ENCODE data around the gene DAP3.

DAP3 gene

GRCh38 chr1:155769257-155769656 is 80.4 kb downstream of the DAP3 start:
- Histone ChIP-seq H3K36me3 (ENCODE audit: insufficient read depth, low read length) (peaks cover 90% of the 10 kb centered on the region), H3K4me1 (ENCODE audit: insufficient read depth, low read length) (no peaks in the 10 kb centered on the region), H4K20me1 (ENCODE audit: insufficient read depth, low read length) (no peaks in the 10 kb centered on the region), H3K27ac (ENCODE audit: low read length) (no peak overlapping the region), H3K4me2 (ENCODE audit: insufficient read depth, low read length) (no peak overlapping the region), H3K9me3 (ENCODE audit: insufficient read depth, low read length, severe bottlenecking) (no peaks in the 10 kb centered on the region), H3K9ac (ENCODE audit: low read depth, low read length) (no peak overlapping the region), H3K27me3 (ENCODE audit: insufficient read depth, low read length, poor library complexity) (no peaks in the 10 kb centered on the region), H3K79me2 (ENCODE audit: insufficient read depth, low read length) (no peaks in the 10 kb centered on the region), H3K4me3 (ENCODE audit: low read depth in 1 of 2, low read length in 2 of 2) (no peak overlapping the region), H2AFZ (ENCODE audit: low read depth, low read length) (no peak overlapping the region)
- DNase-seq: no peak
- TF ChIP-seq CTCF (IDR thresholded peaks at IDR 0.05; ENCODE audit: borderline replicate concordance, extremely low read depth, low read length, poor library complexity, severe bottlenecking) (no peak), EZH2 (IDR thresholded peaks at IDR 0.05; ENCODE audit: borderline replicate concordance, low read depth, low read length, severe bottlenecking) (no peak)
- ATAC-seq (ENCODE audit: insufficient read depth, low read depth): no peak

GRCh38 chr1:155773221-155773620 is 84.3 kb downstream of the DAP3 start:
- no peak for TF ChIP-seq EZH2 (IDR thresholded peaks at IDR 0.05; ENCODE audit: borderline replicate concordance, low read depth, low read length, severe bottlenecking)
- no peak for TF ChIP-seq CTCF (IDR thresholded peaks at IDR 0.05; ENCODE audit: borderline replicate concordance, extremely low read depth, low read length, poor library complexity, severe bottlenecking)
- H3K9me3 ChIP-seq (ENCODE audit: insufficient read depth, low read length, severe bottlenecking): no peaks in the 10 kb centered on the region
- no peaks in the 10 kb centered on the region for H3K79me2 ChIP-seq (ENCODE audit: insufficient read depth, low read length)
- ATAC-seq (ENCODE audit: insufficient read depth, low read depth): no peak
- H3K9ac ChIP-seq (ENCODE audit: low read depth, low read length): no peak overlapping the region
- H3K4me2 ChIP-seq (ENCODE audit: insufficient read depth, low read length): no peak overlapping the region
- H3K27ac ChIP-seq (ENCODE audit: low read length): no peak overlapping the region
- no peak for DNase-seq
- H3K4me3 ChIP-seq (ENCODE audit: low read depth in 1 of 2, low read length in 2 of 2): no peak overlapping the region
- no peaks in the 10 kb centered on the region for H3K27me3 ChIP-seq (ENCODE audit: insufficient read depth, low read length, poor library complexity)
- H4K20me1 ChIP-seq (ENCODE audit: insufficient read depth, low read length): no peaks in the 10 kb centered on the region
- H3K36me3 ChIP-seq (ENCODE audit: insufficient read depth, low read length): peaks cover 93% of the 10 kb centered on the region
- no peak overlapping the region for H2AFZ ChIP-seq (ENCODE audit: low read depth, low read length)
- no peaks in the 10 kb centered on the region for H3K4me1 ChIP-seq (ENCODE audit: insufficient read depth, low read length)

GRCh38 chr1:155776414-155776813 is 87.5 kb downstream of the DAP3 start:
- Histone ChIP-seq H3K4me2 (ENCODE audit: insufficient read depth, low read length) (no peak overlapping the region), H3K4me3 (ENCODE audit: low read depth in 1 of 2, low read length in 2 of 2) (no peak overlapping the region), H4K20me1 (ENCODE audit: insufficient read depth, low read length) (no peaks in the 10 kb centered on the region), H3K4me1 (ENCODE audit: insufficient read depth, low read length) (no peaks in the 10 kb centered on the region), H3K36me3 (ENCODE audit: insufficient read depth, low read length) (peaks cover 69% of the 10 kb centered on the region), H3K9ac (ENCODE audit: low read depth, low read length) (no peak overlapping the region), H3K9me3 (ENCODE audit: insufficient read depth, low read length, severe bottlenecking) (no peaks in the 10 kb centered on the region), H3K27ac (ENCODE audit: low read length) (no peak overlapping the region), H2AFZ (ENCODE audit: low read depth, low read length) (no peak overlapping the region), H3K27me3 (ENCODE audit: insufficient read depth, low read length, poor library complexity) (no peaks in the 10 kb centered on the region), H3K79me2 (ENCODE audit: insufficient read depth, low read length) (no peaks in the 10 kb centered on the region)
- ATAC-seq (ENCODE audit: insufficient read depth, low read depth) (peak; percentile 45; the same call in 1 of the 3 replicates), DNase-seq (peak; percentile 17)
- TF ChIP-seq CTCF (IDR thresholded peaks at IDR 0.05; ENCODE audit: borderline replicate concordance, extremely low read depth, low read length, poor library complexity, severe bottlenecking) (no peak), EZH2 (IDR thresholded peaks at IDR 0.05; ENCODE audit: borderline replicate concordance, low read depth, low read length, severe bottlenecking) (no peak)

- no peaks in the 10 kb centered on the region for H3K27me3 ChIP-seq (ENCODE audit: insufficient read depth, low read length, poor library complexity)
- no peak overlapping the region for H2AFZ ChIP-seq (ENCODE audit: low read depth, low read length)
- peaks cover 60% of the 10 kb centered on the region for H3K36me3 ChIP-seq (ENCODE audit: insufficient read depth, low read length)
- no peak for DNase-seq
- no peaks in the 10 kb centered on the region for H3K9me3 ChIP-seq (ENCODE audit: insufficient read depth, low read length, severe bottlenecking)
- TF ChIP-seq CTCF (IDR thresholded peaks at IDR 0.05; ENCODE audit: borderline replicate concordance, extremely low read depth, low read length, poor library complexity, severe bottlenecking): no peak
- TF ChIP-seq EZH2 (IDR thresholded peaks at IDR 0.05; ENCODE audit: borderline replicate concordance, low read depth, low read length, severe bottlenecking): no peak
- no peak for ATAC-seq (ENCODE audit: insufficient read depth, low read depth)
- H3K4me3 ChIP-seq (ENCODE audit: low read depth in 1 of 2, low read length in 2 of 2): no peak overlapping the region
- no peak overlapping the region for H3K27ac ChIP-seq (ENCODE audit: low read length)
- H3K4me2 ChIP-seq (ENCODE audit: insufficient read depth, low read length): no peak overlapping the region
- no peak overlapping the region for H3K9ac ChIP-seq (ENCODE audit: low read depth, low read length)
- H3K4me1 ChIP-seq (ENCODE audit: insufficient read depth, low read length): no peaks in the 10 kb centered on the region
- H4K20me1 ChIP-seq (ENCODE audit: insufficient read depth, low read length): no peaks in the 10 kb centered on the region
- H3K79me2 ChIP-seq (ENCODE audit: insufficient read depth, low read length): no peaks in the 10 kb centered on the region
Measured at GRCh38 chr1:155777582-155777981, 88.7 kb downstream of the DAP3 start.

Data from DND-41 (cell line).